NCI-H1048 (cell line): ENCODE data around the gene STAG2.

Experiments used
- DNase-seq: peaks from one replicate; lab custom pipeline; 2025; lab: John Stamatoyannopoulos, UW

STAG2 gene

DNA sequence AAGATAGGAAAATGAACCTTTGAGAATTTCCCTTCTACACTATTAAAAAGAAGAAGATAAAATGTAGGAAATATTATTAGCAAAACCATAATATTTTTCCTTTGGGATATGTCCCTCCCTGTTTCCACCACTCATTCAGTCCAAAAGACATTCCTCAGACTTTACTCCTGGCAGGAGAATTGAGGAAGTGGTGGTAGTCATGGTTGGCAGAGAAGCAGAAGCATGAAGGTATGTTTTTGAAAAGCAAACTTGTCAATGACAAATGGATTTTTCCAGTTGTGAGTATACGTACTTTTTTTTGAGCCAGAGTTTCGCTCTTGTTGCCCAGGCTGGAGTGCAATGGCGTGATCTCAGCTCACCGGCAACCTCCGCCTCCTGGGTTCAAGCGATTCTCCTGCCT is 13.7 kb downstream of the STAG2 start:
- DNase-seq, result no peak

DNA sequence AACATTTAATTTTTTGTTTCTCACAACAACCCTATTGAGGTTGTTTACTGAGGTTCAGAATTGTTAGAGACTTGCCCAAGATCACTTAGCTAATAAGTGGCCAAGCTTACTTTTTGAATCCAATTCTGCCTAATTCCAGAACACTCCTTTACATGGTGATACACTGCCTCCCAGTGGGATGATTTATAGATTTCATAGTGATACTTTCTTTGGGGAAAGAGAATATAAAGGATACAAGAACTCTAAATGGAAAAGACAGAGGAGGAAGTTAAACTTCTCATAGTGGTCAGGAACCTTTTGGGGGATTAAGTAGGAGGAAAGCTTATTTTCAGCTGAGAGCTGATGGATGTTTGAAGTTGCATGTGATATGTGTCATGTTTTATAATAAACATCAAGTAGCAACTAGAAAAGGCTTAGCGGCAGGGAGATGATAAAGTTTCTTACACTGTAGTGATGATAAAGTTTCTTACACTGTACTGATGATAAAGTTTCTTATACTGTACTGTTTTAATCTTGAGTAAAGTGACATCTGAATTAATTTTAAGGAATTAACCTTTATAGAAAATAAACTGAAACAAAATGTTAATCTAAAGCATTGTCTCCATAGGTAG is 15.3 kb downstream of the STAG2 start:
- DNase-seq, result no peak

DNA sequence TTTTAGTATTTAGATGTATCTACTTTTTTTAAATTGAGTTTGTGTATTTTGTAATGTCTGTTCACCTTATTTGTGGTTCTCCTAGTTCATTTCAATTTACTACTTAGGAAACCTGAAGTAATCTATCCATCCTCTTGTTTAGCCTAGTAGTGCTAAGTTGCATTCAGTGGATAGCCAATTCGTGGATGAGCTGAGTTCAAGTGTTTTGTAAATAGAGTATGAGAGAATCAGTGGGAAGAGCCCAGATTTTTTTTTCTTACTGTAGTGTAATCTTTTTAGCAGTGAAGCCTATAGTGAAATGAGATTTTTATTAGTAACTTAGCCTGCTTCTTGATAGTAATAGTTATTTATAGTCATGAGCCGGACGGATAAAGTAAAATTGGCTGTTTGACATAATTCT is 21.7 kb downstream of the STAG2 start:
- DNase-seq, result no peak

DNA sequence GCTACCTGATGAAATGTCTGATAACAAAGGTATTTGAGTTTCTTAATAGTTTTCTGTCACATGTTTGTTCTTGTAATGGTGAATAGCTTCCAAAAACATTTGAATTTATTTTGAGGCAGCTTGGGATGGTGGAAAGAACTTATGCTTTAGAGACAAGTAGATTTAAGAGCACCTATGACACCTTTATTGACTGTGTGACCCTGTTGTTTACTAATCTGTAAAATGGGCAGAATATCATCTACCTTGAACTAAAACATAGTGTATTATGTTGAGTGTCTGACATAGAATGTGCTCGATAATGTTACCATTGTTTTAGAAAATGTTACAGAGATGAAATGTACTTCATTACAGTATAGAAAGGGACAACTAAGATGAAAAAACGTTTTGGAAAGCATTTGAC is 24.9 kb downstream of the STAG2 start:
- no peak for DNase-seq

DNA sequence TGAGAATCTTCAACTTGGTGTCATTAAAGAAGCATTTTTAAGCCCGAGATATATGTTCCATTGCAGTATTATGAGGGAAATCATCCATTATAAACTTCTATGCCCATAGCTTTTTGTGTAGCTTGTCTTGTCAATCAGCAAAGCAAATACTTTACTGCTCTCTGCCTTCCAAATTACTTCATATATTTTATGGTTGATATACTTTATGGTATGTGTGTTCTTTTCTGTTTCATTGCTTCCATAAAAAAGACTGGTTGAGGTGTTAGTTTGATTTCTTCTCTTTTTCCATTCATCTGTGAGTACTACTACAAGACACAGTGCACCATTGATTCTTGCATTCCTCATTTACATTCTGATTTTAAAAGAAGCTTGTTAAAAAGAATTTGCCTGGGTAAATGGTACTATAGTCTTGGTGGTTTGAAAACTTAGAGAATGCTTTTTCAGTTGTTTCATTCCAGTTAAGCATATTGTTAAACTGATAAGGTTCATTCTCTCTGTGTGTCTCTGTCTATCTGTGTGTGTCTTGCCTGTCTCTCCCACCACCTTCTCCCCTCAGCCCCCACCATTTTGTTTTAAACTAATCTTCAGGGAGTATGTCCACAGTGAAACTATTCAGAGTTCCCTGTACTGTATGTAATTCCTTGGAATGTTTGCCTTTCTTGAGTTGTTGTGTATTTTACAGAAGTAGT is 27.1 kb downstream of the STAG2 start:
- no peak for DNase-seq

DNA sequence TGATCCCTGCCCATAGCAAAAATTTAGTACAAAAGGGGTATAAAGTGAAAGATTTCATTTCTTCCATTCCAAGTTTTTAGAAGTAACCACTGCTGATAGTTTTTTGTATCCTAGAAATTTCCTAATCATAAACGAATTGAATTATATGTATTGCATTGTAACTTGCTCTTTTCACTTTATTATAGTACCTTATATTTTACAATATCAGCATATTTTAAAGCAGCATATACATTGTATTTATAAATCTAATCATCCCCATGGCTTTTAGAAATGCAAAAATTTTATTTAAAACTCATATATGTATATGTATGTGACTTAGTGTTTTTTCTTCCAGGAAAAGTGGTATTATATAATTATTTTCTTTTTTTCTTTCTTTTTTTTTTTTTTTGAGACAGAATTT is 27.7 kb downstream of the STAG2 start:
- no peak for DNase-seq

DNA sequence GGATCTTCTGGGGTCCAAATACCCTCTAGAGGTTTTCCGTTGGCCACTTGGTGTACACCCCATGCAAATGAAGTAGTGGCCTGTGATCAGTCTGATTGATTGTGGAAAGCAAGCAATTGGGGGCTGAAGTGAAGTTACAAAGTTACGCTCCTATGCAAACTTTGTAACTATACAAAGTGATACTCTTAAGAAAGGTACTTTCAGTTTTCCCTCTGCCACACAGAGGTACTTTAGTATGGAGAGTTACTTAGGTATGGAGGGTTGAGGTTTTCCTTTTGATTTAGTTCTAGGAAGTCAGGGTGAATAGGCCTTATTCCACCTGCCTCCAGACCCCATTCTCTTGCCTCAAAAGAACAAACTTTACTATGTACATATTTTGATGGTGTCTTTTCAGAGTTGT is 28.7 kb downstream of the STAG2 start:
- no peak for DNase-seq

DNA sequence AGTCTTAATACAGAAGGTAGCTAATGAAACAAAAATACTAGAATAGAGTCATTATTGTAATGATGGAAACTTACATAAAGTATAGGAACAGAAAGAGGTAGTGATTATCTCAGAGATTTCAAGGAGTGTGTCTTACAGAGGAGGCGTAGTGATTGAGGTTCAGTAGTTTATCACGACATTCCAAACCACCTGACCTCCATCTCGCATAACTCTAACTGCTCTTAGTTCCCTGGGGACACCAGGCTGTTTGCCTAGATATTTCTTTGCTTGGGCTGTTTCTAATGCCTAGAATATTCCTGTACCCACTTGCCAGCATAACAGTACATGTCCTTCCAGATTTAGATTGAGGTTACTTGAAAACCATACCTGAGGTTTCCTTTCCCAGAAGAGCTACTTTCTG is 29.1 kb downstream of the STAG2 start:
- DNase-seq, result no peak

DNA sequence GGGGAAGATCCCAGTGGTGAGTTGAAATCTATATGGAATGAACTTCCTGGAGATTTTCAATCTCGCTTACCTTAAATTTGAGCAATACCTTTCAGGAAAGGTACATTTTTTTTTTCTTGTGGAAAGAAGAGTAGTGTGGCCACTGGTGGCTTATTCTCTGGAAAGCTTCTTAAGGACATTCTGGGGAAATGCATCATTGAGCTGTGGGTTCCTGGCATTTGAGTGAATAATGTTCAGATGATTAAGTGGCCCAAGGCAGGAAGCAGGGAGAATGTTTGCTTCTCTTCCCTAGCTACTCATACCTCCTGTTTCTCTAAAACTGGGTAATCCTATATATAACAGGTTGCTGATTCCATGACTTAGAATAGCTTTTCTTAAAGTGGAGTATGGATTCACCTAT is 31.8 kb downstream of the STAG2 start:
- DNase-seq, result no peak

DNA sequence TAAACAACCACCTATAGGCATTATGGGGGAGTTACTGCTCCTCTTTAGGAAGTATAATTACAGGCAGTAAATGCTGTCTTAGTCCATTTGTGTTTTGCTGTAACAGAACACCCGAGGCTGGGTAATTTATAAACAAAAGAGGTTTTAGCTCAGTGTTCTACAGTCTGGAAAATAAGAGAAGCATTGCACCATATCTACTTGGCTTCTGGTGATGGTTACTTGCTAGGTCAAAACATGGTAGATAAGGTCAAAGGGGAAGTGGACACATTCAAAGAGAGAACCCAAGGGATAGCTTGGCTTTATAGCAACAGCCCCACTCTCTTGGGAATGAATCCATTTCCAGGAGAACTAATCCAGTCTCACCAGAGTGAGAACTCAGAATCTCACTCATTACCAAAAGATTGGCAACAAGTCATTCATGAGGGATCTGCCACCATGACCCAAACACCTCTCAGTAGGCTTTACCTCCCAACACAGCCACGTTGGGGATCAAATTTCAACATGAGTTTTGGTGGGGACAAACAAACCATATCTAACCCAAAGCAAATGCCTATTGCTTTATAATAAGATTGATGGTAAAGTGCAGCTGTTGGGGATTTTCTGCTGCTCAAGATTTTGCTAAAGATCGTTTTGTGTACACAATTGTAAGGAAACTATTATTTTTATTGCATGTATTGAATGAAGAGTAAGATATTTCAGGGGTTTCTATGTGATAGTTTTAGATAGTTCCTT is 32.6 kb downstream of the STAG2 start:
- DNase-seq, result no peak

DNA sequence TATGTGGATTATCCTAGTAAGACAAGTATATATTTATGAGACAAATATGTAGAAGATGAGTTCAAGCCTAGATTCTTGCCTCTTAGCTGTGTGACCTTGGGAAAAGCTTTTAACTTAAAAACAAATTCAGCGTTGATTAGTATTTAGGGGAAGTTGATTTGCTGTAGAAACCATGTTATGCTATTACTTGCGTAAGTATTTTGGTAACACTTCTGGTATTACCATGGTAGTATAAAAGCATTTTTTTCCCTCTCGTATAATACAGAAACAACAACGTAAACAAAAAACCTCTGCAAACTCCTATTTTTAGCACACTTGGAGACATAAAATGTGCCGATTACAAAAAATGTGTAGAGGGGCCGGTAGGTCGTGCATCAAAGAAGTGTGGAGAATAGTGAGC is 33.2 kb downstream of the STAG2 start:
- DNase-seq, result no peak

DNA sequence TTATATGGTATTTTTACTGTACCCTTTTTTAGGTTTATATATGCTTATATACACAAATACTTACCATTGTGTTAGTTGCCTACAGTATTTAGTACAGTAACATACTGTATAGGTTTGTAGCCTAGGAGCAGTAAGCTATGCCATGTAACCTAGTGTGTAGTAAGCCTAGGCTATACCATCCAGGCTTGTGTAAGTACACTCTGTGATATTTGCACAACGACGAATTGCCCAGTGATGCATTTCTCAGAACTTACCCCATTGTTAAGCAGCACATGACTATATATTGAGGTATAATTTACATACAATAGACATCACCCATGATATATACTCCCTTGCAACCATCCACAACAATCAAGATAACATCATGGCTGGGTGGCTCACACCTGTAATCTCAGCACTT is 40.1 kb downstream of the STAG2 start:
- DNase-seq, result no peak

DNA sequence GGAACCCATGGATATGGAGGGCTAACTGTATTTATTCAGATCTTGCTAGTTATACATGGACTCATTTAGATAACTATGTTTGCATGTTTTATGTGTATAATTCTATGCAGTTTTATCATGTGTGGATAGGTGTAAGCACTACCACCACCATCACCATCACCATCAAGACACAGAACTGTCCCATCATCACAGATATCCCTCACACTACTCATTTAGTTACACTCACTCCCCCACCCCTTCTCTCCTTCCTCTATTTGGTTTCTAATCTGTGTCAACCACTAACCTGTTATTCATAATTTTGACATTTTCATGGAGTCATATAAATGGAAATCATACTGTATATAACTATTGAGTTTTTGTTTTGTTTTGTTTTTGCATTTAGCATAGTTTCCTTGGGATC is 43.7 kb downstream of the STAG2 start:
- no peak for DNase-seq

DNA sequence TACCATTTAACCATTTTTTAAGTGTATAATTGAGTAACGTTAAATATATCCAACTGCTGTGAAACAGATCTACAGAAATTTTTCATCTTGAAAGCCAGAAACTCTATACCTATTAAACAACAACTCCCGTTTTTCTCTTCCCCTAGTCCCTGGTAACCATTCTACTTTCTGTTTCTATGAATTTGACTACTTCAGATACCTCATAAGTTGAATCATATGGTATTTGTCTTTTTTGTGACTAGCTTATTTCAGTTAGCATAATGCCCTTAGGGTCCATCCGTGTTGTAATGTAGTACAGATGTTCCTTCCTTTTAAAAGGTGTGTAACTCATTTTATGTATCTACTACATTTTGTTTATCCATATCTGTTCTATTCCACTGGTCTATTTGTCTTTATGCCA is 48.7 kb downstream of the STAG2 start:
- no peak for DNase-seq

DNA sequence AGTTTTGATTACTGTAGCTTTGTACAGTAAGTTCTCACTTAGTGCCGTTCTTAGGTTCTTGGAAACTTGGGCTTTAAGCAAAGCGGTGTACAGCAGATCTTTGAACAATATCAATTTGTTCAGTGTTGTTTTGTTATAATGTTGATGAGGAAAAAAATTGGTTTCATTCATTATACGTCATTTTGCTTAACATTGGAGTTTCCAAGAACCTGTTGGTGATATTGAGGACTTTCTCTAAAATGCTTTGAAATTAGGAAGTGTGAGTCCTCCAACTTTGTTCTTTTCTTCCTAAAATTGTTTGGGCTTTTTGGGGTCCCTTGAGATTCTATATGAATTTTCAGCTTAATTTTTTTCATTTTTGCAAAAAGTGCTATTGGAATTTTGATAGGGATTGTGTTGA is 49.1 kb downstream of the STAG2 start:
- DNase-seq, result no peak

DNA sequence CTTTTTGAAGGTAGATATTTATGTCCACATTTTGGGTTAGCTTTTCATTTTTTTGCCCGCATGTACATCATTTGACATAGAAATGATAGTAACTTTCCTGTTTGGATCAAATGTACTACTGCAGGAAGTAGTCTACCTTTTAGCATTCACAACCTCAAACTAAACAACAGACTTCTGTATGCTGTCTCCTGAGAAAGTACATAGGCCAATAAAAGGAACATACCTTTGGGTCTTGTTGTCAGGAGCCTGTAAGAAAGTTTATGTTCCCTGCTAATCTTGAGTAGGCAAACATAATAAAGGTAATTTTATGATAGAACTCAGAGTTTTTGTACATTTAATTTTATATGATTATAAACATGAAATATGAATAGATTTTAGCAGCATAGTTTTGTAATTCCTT is 54.2 kb downstream of the STAG2 start:
- no peak for DNase-seq

DNA sequence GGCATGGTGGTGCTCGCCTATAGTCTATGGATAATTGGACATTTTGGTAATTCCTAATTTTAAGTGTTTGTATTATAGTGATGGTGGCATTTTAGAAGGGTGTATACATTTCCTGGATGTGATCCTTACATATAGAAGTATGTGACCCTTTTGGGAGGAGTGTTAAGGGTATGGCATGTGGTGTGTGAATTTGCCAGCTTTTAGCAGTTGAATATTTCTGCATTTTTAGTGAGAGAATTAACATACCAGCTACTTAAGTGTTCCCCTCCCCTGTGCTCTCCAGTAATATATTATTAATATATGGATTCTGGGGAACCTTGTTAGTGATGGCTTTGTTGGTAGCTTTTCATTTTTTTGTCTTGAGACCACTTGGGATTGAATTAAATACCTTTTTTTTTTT is 55.3 kb downstream of the STAG2 start:
- no peak for DNase-seq

DNA sequence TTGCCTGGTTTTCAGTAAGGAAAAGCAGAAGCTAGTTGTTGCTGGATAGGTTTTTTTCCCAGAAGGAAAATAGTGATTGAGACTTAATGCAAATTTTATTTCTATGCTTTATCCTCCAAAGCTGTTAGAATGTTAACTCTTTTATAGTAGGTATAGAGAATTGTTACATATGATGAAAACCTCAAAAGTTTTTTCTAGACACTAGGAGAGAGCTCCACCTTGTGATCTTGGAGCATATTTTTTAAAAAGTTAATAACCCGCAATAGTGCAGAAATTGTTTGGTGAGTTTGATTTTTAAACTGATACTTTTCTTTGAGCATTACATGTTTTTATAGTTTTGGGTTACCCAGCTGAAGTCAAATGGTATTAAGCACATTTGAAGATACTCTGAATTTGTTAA is 56.5 kb downstream of the STAG2 start:
- DNase-seq, result no peak

DNA sequence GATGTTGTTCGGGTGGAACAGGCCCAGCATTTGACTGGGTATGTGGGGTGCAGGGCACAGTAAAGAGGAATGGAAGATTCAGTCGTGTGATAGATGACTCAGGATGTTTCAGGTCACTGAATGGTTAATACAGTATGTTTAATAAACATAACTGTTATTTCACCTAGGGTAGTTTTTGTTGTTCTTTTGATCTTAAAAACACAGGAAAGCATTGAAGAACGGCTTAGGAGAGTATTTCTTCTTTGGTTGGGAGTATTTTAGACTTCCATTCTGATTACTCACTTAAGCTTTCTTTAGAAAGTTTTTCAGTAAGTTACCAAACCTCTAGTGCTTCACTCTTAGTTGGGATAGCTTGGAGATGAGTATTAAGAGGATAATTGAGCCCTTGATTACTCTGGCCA is 62.3 kb downstream of the STAG2 start:
- DNase-seq, result no peak

DNA sequence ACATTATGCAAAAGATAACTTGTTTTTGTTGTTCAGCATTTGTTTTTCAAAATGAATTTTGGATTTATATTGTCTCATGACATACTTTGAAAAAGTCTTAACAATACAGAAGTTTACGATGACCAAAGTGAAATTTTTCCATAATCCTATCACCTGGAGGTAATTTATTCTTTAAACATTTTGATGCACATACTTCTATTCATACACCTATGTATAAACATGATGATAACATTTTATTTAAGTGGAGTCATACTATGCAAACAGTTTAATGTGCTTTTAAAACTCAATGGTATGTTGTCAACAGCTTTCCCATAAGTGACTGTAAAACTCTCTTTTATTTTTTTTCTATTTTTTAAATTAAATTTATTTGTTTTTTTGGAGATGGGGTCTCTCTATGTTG is 65.0 kb downstream of the STAG2 start:
- DNase-seq, result no peak

DNA sequence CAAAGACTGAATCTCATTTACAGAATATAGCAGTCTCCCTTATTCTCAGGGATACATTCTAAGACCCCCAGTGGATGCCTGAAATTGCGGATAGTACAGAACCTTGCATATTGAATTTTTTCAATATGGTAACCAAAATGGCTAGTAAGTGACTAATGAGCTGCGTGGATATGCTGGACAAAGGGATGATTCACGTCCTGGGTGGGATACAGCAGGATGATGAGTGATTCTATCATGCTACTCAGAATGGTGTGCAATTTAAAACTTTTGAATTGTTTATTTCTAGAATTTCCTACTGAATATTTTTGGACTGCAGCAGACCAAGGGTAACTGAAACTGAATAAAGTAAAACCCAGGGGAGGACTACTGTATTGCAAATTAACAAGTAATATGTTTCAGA is 66.7 kb downstream of the STAG2 start:
- DNase-seq, result no peak

DNA sequence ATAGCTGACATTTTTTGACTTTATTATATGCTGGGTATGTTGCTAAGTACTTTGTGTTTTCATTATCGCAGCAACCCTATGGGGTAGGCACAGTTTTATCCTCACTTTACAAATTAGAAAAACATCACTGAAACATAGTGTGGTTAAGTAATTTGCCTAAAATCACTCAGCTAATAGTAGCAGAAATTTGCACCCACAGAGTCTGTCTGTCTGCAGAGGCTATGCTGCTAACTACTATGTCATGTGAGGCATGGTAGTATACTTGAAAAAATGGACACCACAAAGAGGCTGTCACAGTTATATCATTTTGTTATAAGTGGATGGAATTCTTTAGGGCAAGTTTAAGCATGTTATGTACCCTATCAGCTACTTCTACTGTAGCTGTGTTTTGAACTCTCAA is 69.0 kb downstream of the STAG2 start:
- no peak for DNase-seq

DNA sequence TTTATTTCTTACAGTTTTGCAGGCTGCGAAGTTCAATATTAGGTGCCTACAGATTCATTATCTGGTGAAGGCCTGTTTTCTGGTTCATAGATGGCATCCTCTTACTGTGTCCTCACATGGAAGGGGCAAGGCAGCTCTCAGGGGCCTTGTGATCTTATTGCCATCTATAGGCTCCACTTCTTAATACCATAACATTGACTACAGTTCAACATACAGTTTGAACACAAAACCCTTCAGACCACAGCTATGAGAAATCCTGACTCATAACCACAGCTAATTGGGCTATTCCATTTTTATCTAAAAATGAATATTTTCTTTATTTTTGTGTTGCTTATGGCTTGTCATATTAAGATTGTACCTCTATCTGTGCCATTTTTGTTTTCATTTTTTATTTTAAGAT is 72.3 kb downstream of the STAG2 start:
- DNase-seq, result no peak

DNA sequence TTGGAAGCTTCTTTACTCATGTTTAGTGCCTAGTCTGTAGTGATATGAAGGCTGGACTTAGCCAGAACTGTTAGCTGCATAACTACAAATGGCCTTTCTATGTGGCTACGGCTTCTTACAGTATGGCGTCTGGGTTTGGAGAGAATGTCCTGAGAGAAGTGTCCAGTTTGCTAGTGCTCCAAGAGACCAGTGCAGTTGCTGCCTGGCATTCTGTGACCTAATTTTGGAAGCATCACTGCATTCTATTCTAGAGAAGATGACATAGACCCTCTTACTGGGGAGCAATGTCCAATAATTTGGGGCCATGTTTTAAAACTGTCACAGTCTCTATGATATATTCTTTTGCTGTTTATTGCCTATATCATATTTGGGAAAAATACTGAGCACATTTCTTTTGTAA is 74.2 kb downstream of the STAG2 start:
- DNase-seq, result no peak
